GM18526 (cell line): ENCODE data around the gene BAX.

Experiments
- POLR2A ChIP-seq: IDR thresholded peaks from 3 replicates; pipeline ENCODE4 v1.6.1; 2011; ENCODE audit not compliant: insufficient read length; ENCODE audit errors: extremely low read depth

The BAX gene

DNA sequence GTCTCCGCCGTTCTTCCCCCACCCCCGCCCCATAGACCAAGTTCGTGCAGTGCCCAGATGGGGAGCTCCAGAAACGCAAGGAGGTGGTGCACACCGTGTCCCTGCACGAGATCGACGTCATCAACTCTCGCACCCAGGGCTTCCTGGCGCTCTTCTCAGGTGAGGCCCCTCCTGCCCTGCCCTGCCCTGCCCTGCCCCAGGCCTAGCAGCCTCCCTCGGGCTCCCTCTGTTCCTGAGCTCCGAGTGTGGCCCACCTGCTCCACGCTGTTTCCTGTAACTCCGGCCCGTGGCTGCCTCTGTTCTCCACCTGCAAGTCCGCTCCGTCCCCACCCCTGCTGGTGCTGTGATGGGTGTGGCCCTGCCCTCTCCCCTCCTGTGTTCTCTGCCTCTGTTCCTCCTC, 55.8 kb downstream of the BAX start:
- no peak for TF ChIP-seq POLR2A

DNA sequence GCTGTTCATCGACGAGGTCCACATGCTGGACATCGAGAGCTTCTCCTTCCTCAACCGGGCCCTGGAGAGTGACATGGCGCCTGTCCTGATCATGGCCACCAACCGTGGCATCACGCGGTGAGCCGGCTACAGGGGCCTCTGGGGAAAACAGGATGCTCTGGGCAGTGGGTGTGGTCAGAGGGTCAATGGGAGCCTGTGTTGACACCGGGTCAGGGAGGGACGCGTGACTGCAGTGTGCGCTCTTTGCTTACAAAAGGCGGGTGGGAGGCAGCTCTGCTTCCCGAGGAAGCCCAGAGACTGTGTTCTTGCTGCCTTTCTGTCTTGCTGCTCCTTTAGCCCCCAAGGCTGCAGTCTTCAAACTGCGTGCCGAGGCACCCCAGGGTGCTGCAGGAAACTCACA, 56.5 kb downstream of the BAX start:
- no peak for TF ChIP-seq POLR2A
